Measurements from ENCODE around the gene TBCD.

TBCD gene

GRCh38 chr17:82822281-82822680 is 70.4 kb downstream of the TBCD start:
- no peak for TF ChIP-seq CTCF (IDR thresholded peaks at IDR 0.05)
- no peak overlapping the region for H3K4me3 ChIP-seq
- H3K27ac ChIP-seq, result no peak overlapping the region
- DNase-seq (ENCODE audit: low spot score), result no peak

- Histone ChIP-seq H3K4me3 (no peak overlapping the region), H3K27ac (no peak overlapping the region)
- no peak for DNase-seq (ENCODE audit: low spot score)
- no peak for TF ChIP-seq CTCF (IDR thresholded peaks at IDR 0.05)
Observed at GRCh38 chr17:82823004-82823403, 71.1 kb downstream of the TBCD start.

- H3K27ac ChIP-seq, result no peak overlapping the region
Observed at GRCh38 chr17:82825540-82826124, 73.8 kb downstream of the TBCD start.

GRCh38 chr17:82826211-82826610 is 74.3 kb downstream of the TBCD start:
- H3K4me3 ChIP-seq, result no peak overlapping the region
- TF ChIP-seq CTCF (IDR thresholded peaks at IDR 0.05), result no peak
- no peak for DNase-seq (ENCODE audit: low spot score)
- H3K27ac ChIP-seq, result no peak overlapping the region

More at GRCh38 chr17:82825540-82826124, 73.8 kb downstream of the TBCD start:
- no peak for DNase-seq (ENCODE audit: low spot score)
- H3K4me3 ChIP-seq, result no peak overlapping the region
- TF ChIP-seq CTCF (IDR thresholded peaks at IDR 0.05), result no peak

GRCh38 chr17:82826956-82827355 is 75.1 kb downstream of the TBCD start:
- Histone ChIP-seq H3K4me3 (no peak overlapping the region), H3K27ac (no peak overlapping the region)
- TF ChIP-seq CTCF (IDR thresholded peaks at IDR 0.05), result no peak
- no peak for DNase-seq (ENCODE audit: low spot score)

- no peak overlapping the region for H3K27ac ChIP-seq
- DNase-seq (ENCODE audit: low spot score), result no peak
- H3K4me3 ChIP-seq, result no peak overlapping the region
- no peak for TF ChIP-seq CTCF (IDR thresholded peaks at IDR 0.05)
Observed at GRCh38 chr17:82828875-82829487, 77.1 kb downstream of the TBCD start.

- TF ChIP-seq CTCF (IDR thresholded peaks at IDR 0.05), result no peak
- Histone ChIP-seq H3K27ac (no peak overlapping the region), H3K4me3 (peak overlapping the region; percentile 42)
- no peak for DNase-seq (ENCODE audit: low spot score)
Observed at GRCh38 chr17:82830249-82830661, 78.4 kb downstream of the TBCD start.
